Temporal lobe (tissue), 2 donors: ENCODE data around the gene THOC6. TPM values are rescaled to one million over a fixed set of nuclear protein-coding genes. Genes with fewer than 3 reads are reported as not detected.

Experiments
- small RNA-seq: library from RNA; depleted of rRNA; stranded (forward); fragments of <200 nt; gene quantifications from one replicate; pipeline ENCODE3, GENCODE V24; 2014; ENCODE audit warnings: low replicate concordance
- total RNA-seq: library from RNA; depleted of rRNA; stranded (reverse); fragments of >200 nt; gene quantifications from one replicate; pipeline ENCODE4 v1.2.3, GENCODE V29; 2014

THOC6 gene
- total RNA-seq, 1 donor from 2014 or later = 3.9 TPM

Small RNA genes lying within 50 kb of the gene (small RNA-seq; reads per million reads assigned to genes)
- not detected for gene LINC00514

Other genes starting within 250 kb of the THOC6 start
- gene ELOB, start 246.8 kb upstream of the THOC6 start, total RNA-seq = 70.8 TPM
- 0.25 TPM for gene PRSS33, start 236.5 kb upstream of the THOC6 start, total RNA-seq
- gene PRSS41, start 225.6 kb upstream of the THOC6 start, total RNA-seq = not detected
- gene PRSS21, start 206.8 kb upstream of the THOC6 start, total RNA-seq = not detected
- gene ZG16B, start 193.7 kb upstream of the THOC6 start, total RNA-seq = 0.25 TPM
- gene PRSS22, start 165.9 kb upstream of the THOC6 start, total RNA-seq = not detected
- gene FLYWCH2, start 140.8 kb upstream of the THOC6 start, total RNA-seq = 28.3 TPM
- 19.4 TPM for gene FLYWCH1, start 112.1 kb upstream of the THOC6 start, total RNA-seq
- gene KREMEN2, start 59.8 kb upstream of the THOC6 start, total RNA-seq = 0.25 TPM
- gene PAQR4, start 54.7 kb upstream of the THOC6 start, total RNA-seq = 14.8 TPM
- 1.7 TPM for gene PKMYT1, start 43.6 kb upstream of the THOC6 start, total RNA-seq
- gene CLDN9, start 11.1 kb upstream of the THOC6 start, total RNA-seq = not detected
- gene CLDN6, start 5.9 kb upstream of the THOC6 start, total RNA-seq = 0.49 TPM
- 1.2 TPM for gene TNFRSF12A, start 3.7 kb upstream of the THOC6 start, total RNA-seq
- 8.1 TPM for gene HCFC1R1, start 93 bp upstream of the THOC6 start, total RNA-seq
- gene BICDL2, start 12.9 kb downstream of the THOC6 start, total RNA-seq = not detected
- 0.49 TPM for gene MMP25, start 22.5 kb downstream of the THOC6 start, total RNA-seq
- gene IL32, start 41.6 kb downstream of the THOC6 start, total RNA-seq = 2.2 TPM
- gene ZSCAN10, start 75.3 kb downstream of the THOC6 start, total RNA-seq = 0.49 TPM
- 14.5 TPM for gene ZNF205, start 88.6 kb downstream of the THOC6 start, total RNA-seq
- 12.3 TPM for gene ZNF213, start 111.0 kb downstream of the THOC6 start, total RNA-seq
- 0.98 TPM for gene OR1F1, start 164.2 kb downstream of the THOC6 start, total RNA-seq
- gene ZNF200, start 211.1 kb downstream of the THOC6 start, total RNA-seq = 7.9 TPM
- gene MEFV, start 232.6 kb downstream of the THOC6 start, total RNA-seq = under 0.01 TPM